Mesothelial cell of epicardium (in vitro differentiated cells): ENCODE results near the gene FSHR. TPM values are rescaled to one million over a fixed set of nuclear protein-coding genes. Genes with fewer than 3 reads are reported as not detected.

ENCODE experiments used
- DNase-seq, 2 experiments: peaks; one replicate each; pipeline ENCODE4 v3.0.0; 2021; ENCODE audit warnings: low spot score in 2 of 2; ENCODE audit not compliant: unreplicated experiment in 2 of 2
- H3K27ac Mint-ChIP-seq: 2 replicates; pipeline ENCODE4 v1.8.0; 2021; ENCODE audit warnings: mixed read lengths
- H3K27me3 Mint-ChIP-seq: 2 replicates; pipeline ENCODE4 v1.8.0; 2021; ENCODE audit warnings: low read depth, mixed read lengths
- H3K36me3 Mint-ChIP-seq: 2 replicates; pipeline ENCODE4 v1.8.0; 2021; ENCODE audit warnings: mixed read lengths
- H3K4me1 Mint-ChIP-seq: 2 replicates; pipeline ENCODE4 v1.8.0; 2021; ENCODE audit warnings: mixed read lengths
- H3K4me3 Mint-ChIP-seq: 2 replicates; pipeline ENCODE4 v1.8.0; 2021; ENCODE audit warnings: mild to moderate bottlenecking, moderate library complexity, mixed read lengths
- H3K9me3 Mint-ChIP-seq: 2 replicates; pipeline ENCODE4 v1.8.0; 2021; ENCODE audit warnings: mixed read lengths
- total RNA-seq: library from RNA; stranded (reverse); gene quantifications from 3 replicates; pipeline ENCODE4 v1.2.1, GENCODE V29; 2021
- TF ChIP-seq, protein P1 (sequence below): fragments of 200-600 bp; sonication (generic); IDR thresholded peaks from one replicate; pipeline ENCODE4 v1.5.0; 2021; ENCODE audit warnings: antibody characterized with exemption; ENCODE audit not compliant: unreplicated experiment

The FSHR gene
- total RNA-seq, 1 donor from 2014 or later: not detected

GRCh38 chr2:49111456-49111855 is 42.9 kb downstream of the FSHR start:
- Mint-ChIP-seq H3K9me3 (no peaks in the 10 kb centered on the region), H3K36me3 (no peaks in the 10 kb centered on the region), H3K27ac (no peak overlapping the region), H3K27me3 (peaks cover 41% of the 10 kb centered on the region), H3K4me1 (no peaks in the 10 kb centered on the region), H3K4me3 (no peak overlapping the region)
- no peak for DNase-seq
- TF ChIP-seq, protein P1, sequence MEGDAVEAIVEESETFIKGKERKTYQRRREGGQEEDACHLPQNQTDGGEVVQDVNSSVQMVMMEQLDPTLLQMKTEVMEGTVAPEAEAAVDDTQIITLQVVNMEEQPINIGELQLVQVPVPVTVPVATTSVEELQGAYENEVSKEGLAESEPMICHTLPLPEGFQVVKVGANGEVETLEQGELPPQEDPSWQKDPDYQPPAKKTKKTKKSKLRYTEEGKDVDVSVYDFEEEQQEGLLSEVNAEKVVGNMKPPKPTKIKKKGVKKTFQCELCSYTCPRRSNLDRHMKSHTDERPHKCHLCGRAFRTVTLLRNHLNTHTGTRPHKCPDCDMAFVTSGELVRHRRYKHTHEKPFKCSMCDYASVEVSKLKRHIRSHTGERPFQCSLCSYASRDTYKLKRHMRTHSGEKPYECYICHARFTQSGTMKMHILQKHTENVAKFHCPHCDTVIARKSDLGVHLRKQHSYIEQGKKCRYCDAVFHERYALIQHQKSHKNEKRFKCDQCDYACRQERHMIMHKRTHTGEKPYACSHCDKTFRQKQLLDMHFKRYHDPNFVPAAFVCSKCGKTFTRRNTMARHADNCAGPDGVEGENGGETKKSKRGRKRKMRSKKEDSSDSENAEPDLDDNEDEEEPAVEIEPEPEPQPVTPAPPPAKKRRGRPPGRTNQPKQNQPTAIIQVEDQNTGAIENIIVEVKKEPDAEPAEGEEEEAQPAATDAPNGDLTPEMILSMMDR: no peak

GRCh38 chr2:49111006-49111405 is 43.3 kb downstream of the FSHR start:
- TF ChIP-seq, protein P1: no peak
- Mint-ChIP-seq H3K36me3 (no peaks in the 10 kb centered on the region), H3K27ac (no peak overlapping the region)

DNA sequence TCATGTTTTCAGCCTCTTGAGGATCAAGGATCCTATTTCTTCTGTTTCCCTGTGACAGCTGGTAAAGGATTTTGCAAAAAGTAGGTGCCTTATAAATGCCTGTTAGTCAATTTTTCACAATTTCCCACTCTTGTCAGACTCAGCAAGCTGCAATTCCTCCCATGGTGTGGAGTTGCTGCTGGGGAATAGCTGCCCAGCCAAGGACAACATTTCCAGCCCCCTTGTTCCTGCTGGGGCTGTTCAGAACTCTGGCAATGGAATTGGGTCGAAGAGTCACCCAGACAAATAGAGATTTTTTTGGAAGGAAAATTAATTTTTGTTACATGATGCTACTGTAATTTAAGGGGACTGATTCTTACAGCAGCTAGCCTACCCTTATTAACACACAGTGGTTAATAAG is 43.7 kb downstream of the FSHR start:
- Mint-ChIP-seq H3K27me3 (peaks cover 39% of the 10 kb centered on the region), H3K36me3 (no peaks in the 10 kb centered on the region), H3K4me3 (no peak overlapping the region), H3K4me1 (no peaks in the 10 kb centered on the region), H3K9me3 (no peaks in the 10 kb centered on the region), H3K27ac (no peak overlapping the region)
- TF ChIP-seq, protein P1: no peak
- DNase-seq: no peak

More at GRCh38 chr2:49111006-49111405, 43.3 kb downstream of the FSHR start:
- Mint-ChIP-seq H3K9me3 (no peaks in the 10 kb centered on the region), H3K4me1 (no peaks in the 10 kb centered on the region), H3K4me3 (no peak overlapping the region), H3K27me3 (peaks cover 43% of the 10 kb centered on the region)
- DNase-seq: no peak

GRCh38 chr2:49108851-49109250 is 45.5 kb downstream of the FSHR start:
- H3K27ac Mint-ChIP-seq: no peak overlapping the region
- no peaks in the 10 kb centered on the region for H3K4me1 Mint-ChIP-seq
- no peak overlapping the region for H3K4me3 Mint-ChIP-seq
- H3K27me3 Mint-ChIP-seq: peaks cover 33% of the 10 kb centered on the region
- TF ChIP-seq, protein P1: no peak
- no peaks in the 10 kb centered on the region for H3K9me3 Mint-ChIP-seq
- H3K36me3 Mint-ChIP-seq: no peaks in the 10 kb centered on the region
- DNase-seq: no peak

DNA sequence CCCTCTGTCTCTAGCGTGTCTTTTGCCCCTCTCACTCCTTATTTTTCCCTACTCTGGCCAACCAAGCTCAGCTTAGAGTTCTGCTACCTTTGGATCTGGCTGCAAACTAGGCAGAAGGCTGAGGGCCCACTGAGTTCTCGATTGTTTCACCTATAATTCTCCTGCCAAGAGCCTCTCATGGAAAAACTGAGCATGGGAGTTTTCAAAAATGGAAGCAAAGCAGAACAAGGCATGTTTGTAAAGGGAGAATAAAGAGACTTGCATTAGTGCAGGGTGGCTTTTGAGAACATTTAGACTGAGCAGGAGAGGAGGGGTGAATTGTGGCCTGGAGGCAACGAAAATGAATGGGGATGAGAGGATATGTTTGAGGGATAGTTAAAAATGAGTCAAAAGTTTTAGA is 45.9 kb downstream of the FSHR start:
- DNase-seq: no peak
- no peaks in the 10 kb centered on the region for H3K36me3 Mint-ChIP-seq
- no peaks in the 10 kb centered on the region for H3K9me3 Mint-ChIP-seq
- no peak overlapping the region for H3K4me3 Mint-ChIP-seq
- TF ChIP-seq, protein P1: no peak
- H3K27ac Mint-ChIP-seq: no peak overlapping the region
- no peaks in the 10 kb centered on the region for H3K4me1 Mint-ChIP-seq
- H3K27me3 Mint-ChIP-seq: peaks cover 28% of the 10 kb centered on the region

GRCh38 chr2:49105506-49105905 is 48.8 kb downstream of the FSHR start:
- H3K4me1 Mint-ChIP-seq: no peaks in the 10 kb centered on the region
- TF ChIP-seq, protein P1: no peak
- H3K27me3 Mint-ChIP-seq: peaks cover 20% of the 10 kb centered on the region
- DNase-seq: no peak
- H3K27ac Mint-ChIP-seq: no peak overlapping the region
- H3K9me3 Mint-ChIP-seq: no peaks in the 10 kb centered on the region
- no peaks in the 10 kb centered on the region for H3K36me3 Mint-ChIP-seq
- H3K4me3 Mint-ChIP-seq: no peak overlapping the region
